ENCODE data around the gene ZNF669.

Gene ZNF669

DNA sequence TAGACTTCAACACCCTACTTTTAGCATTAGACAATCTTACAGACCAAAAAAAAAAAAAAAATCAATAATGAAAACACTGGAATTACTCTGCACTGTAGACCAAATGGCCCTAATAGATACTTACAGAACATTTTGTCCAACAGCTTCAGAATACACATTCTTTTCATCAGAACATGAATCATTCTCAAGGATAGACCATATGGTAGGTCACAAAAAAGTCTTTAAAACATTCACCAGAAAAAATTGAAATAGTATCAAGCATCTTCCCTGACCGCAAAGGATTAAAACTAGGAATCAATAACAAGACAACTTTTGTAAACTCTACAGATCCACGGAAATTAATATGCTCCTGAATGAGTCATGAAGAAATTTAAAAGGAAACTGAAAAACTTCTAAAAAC lies 48.1 kb downstream of the ZNF669 start:
- no peak for DNase-seq

DNA sequence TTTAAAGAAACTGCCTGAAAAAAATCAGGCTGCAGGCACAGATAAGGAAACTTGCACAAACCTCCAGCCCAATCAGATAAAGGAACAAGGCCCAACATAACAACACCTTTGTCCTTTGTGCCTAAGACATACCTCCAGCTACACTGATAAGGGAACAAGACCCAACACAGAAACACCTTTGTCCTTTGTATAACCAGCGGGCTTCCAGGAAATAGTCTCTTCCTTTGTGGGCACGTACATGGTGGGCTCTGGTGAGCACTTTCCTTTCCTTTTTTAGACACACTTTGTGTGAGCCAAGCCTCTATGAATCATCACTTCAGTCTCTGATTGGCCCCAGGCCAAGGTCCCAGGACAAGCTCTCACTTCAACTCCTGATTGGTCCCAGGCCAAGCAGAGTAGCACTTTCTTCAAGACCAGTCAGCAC lies 49.2 kb downstream of the ZNF669 start:
- DNase-seq = no peak
